K562 (cell line): Measurements from ENCODE around the gene SHANK3. TPM values are rescaled to one million over a fixed set of nuclear protein-coding genes. Genes with fewer than 3 reads are reported as not detected.

Experiments
- ATAC-seq: fragments of 200-7000 bp; cut with Tn5 transposase; 3 replicates; pipeline ENCODE4 v1.9.1; 2020; ENCODE audit warnings: moderate library complexity
- BruUV-seq: library from RNA; stranded (reverse); fragments of 400-500 nt; replicated peaks from 2 replicates; lab custom pipeline; 2021; lab: Mats Ljungman, UMichigan
- CTCF ChIA-PET: fragments of 300-600 bp; formaldehyde crosslinking; extraction: SDS; loops from one replicate; lab custom pipeline; 2021; ENCODE audit warnings: low intra/inter-chr PET ratio; lab: Yijun Ruan, JAX
- POLR2A ChIA-PET: fragments of 300-600, 350-650 bp; sonication (Branson Sonifier 250); formaldehyde crosslinking; extraction: SDS; loops from one replicate; lab custom pipeline; 2021; ENCODE audit warnings: antibody characterized with exemption, inconsistent platforms; lab: Yijun Ruan, JAX
- DNase-seq, 4 experiments: peaks; one replicate each; pipeline versions ENCODE4 v3.0.0 to v3.0.0-alpha.2; 2011 to 2018; ENCODE audit warnings: low spot score in 3 of 4, mixed read lengths in 3 of 4; ENCODE audit errors: extremely low read depth in 1 of 4
- FAIRE-seq: peaks from 2 replicates; lab custom pipeline; 2011; peaks lifted over from hg19 to GRCh38; lab: Jason Lieb, UNC
- H2AFZ ChIP-seq: 2 replicates; pipeline ENCODE4 v1.6.0; 2011; ENCODE audit warnings: low read depth, low read length, control low read depth, inconsistent platforms
- H3K27ac ChIP-seq: fragments of 200-600 bp; 3 replicates; pipeline ENCODE4 v1.8.0; 2011; ENCODE audit warnings: low read depth, mild to moderate bottlenecking, control low read depth, inconsistent platforms, low read length, moderate library complexity, mixed read lengths; ENCODE audit errors: extremely low read depth
- H3K27me3 ChIP-seq, 2 experiments: fragments of 300-600 bp in 1 of 2; 2 replicates in 1 of 2; 3 replicates in 1 of 2; pipeline versions ENCODE4 v1.6.0 to v1.8.0; 2011; ENCODE audit warnings: inconsistent platforms in 2 of 2, low read length in 2 of 2, mild to moderate bottlenecking in 1 of 2, mixed read lengths in 1 of 2, moderate library complexity in 1 of 2; ENCODE audit not compliant: control insufficient read depth in 2 of 2, insufficient read depth in 2 of 2
- H3K36me3 ChIP-seq: fragments of 300-600 bp; 3 replicates; pipeline ENCODE4 v1.8.0; 2011; ENCODE audit warnings: mild to moderate bottlenecking, low read length, inconsistent platforms; ENCODE audit not compliant: control insufficient read depth, insufficient read depth
- H3K4me1 ChIP-seq, 2 experiments: fragments of 200-600 bp in 1 of 2; replicated peaks in 1 of 2; 2 replicates in 1 of 2; 3 replicates in 1 of 2; pipeline versions ENCODE4 v1.5.1 to v1.8.0; 2011; ENCODE audit warnings: inconsistent platforms in 2 of 2, low read length in 2 of 2, mild to moderate bottlenecking in 1 of 2, mixed read lengths in 1 of 2, moderate library complexity in 1 of 2; ENCODE audit not compliant: control insufficient read depth in 2 of 2, insufficient read depth in 2 of 2
- H3K4me2 ChIP-seq: 2 replicates; pipeline ENCODE4 v1.6.1; 2011; ENCODE audit warnings: low read length, control low read depth, inconsistent platforms, mixed read lengths; ENCODE audit not compliant: insufficient read depth
- H3K4me3 ChIP-seq: fragments of 200-600 bp; sonication (generic), shearing (Covaris generic); 2 replicates; pipeline ENCODE4 v1.5.1; 2016; ENCODE audit warnings: control low read depth, inconsistent platforms
- H3K79me2 ChIP-seq: fragments of 200-600 bp; 3 replicates; pipeline ENCODE4 v1.8.0; 2011; ENCODE audit warnings: low read length, inconsistent platforms; ENCODE audit not compliant: control insufficient read depth, insufficient read depth
- H3K9ac ChIP-seq, 2 experiments: 2 replicates each; pipeline versions ENCODE4 v1.6.0 to v1.6.1; 2011; ENCODE audit warnings: low read depth in 2 of 2, low read length in 2 of 2, control low read depth in 1 of 2, inconsistent platforms in 1 of 2, mild to moderate bottlenecking in 1 of 2, mixed read lengths in 1 of 2; ENCODE audit not compliant: insufficient read depth in 1 of 2
- H3K9me1 ChIP-seq: one replicate; pipeline ENCODE4 v1.6.0; 2011; ENCODE audit warnings: inconsistent platforms, mild to moderate bottlenecking, low read length, moderate library complexity; ENCODE audit not compliant: control insufficient read depth, insufficient read depth
- H3K9me3 ChIP-seq: replicated peaks from 2 replicates; pipeline ENCODE4 v1.5.1; 2011; ENCODE audit warnings: low read depth, low read length, inconsistent platforms; ENCODE audit not compliant: control insufficient read depth, insufficient read depth
- H4K20me1 ChIP-seq: replicated peaks from 2 replicates; pipeline ENCODE4 v1.6.1; 2011; ENCODE audit warnings: low read length, inconsistent platforms, mixed read lengths; ENCODE audit not compliant: control insufficient read depth, insufficient read depth
- CC2D1A ChIP-seq: fragments of 450-650 bp; IDR thresholded peaks from 2 replicates; pipeline ENCODE4 v1.6.1; 2017; ENCODE audit warnings: mild to moderate bottlenecking
- DPF2 ChIP-seq: fragments of 450-650 bp; IDR thresholded peaks from 2 replicates; pipeline ENCODE4 v1.6.1; 2016
- HDAC1 ChIP-seq, 2 experiments: fragments of 450-650 bp; IDR thresholded peaks; 2 replicates each; pipeline ENCODE4 v1.6.1; 2016 to 2017; ENCODE audit warnings: inconsistent platforms in 1 of 2, mild to moderate bottlenecking in 1 of 2, moderate library complexity in 1 of 2
- LARP7 ChIP-seq: fragments of 450-650 bp; IDR thresholded peaks from 2 replicates; pipeline ENCODE4 v1.6.1; 2016
- MAX ChIP-seq: sonication (generic); formaldehyde crosslinking; IDR thresholded peaks from 2 replicates; pipeline ENCODE4 v1.9.0; 2022; ENCODE audit warnings: mild to moderate bottlenecking, missing genetic modification reagents
- MAZ ChIP-seq, 2 experiments: fragments of 450-650 bp in 1 of 2; sonication (generic) in 1 of 2; formaldehyde crosslinking; IDR thresholded peaks in 1 of 2; conservative IDR thresholded peaks in 1 of 2; 2 replicates each; pipeline versions ENCODE4 v1.4.0 to v1.5.0; 2020; ENCODE audit warnings: mild to moderate bottlenecking in 1 of 2, missing genetic modification reagents in 1 of 2
- MCM3 ChIP-seq: fragments of 450-650 bp; IDR thresholded peaks from 2 replicates; pipeline ENCODE4 v1.6.1; 2016
- MLLT1 ChIP-seq, 2 experiments: fragments of 450-650 bp; IDR thresholded peaks; 2 replicates each; pipeline ENCODE4 v1.6.1; 2016
- OTX1 ChIP-seq: fragments of 450-650 bp; formaldehyde crosslinking; IDR thresholded peaks from 2 replicates; pipeline ENCODE4 v1.4.0; 2022; ENCODE audit warnings: mild to moderate bottlenecking
- PHF20 ChIP-seq: fragments of 450-650 bp; IDR thresholded peaks from 2 replicates; pipeline ENCODE4 v1.6.1; 2018; ENCODE audit not compliant: partially characterized antibody
- SMARCA5 ChIP-seq: fragments of 450-650 bp; IDR thresholded peaks from 2 replicates; pipeline ENCODE4 v1.6.1; 2016
- TEAD1 ChIP-seq, 2 experiments: fragments of 450-650 bp in 1 of 2; sonication (generic) in 1 of 2; formaldehyde crosslinking; IDR thresholded peaks; 2 replicates each; pipeline versions ENCODE4 v1.4.0 to v1.8.0; 2020 to 2022; ENCODE audit warnings: mild to moderate bottlenecking in 2 of 2, missing genetic modification reagents in 1 of 2
- THRAP3 ChIP-seq: fragments of 450-650 bp; IDR thresholded peaks from 2 replicates; pipeline ENCODE4 v1.6.1; 2016; ENCODE audit warnings: mild to moderate bottlenecking, inconsistent platforms, borderline replicate concordance
- ZNF184 ChIP-seq: sonication (generic); formaldehyde crosslinking; IDR thresholded peaks from 2 replicates; pipeline ENCODE4 v1.5.0; 2020; ENCODE audit warnings: missing genetic modification reagents
- ZNF785 ChIP-seq: fragments of 250-450 bp; sonication (Bioruptor Pico); IDR thresholded peaks from 2 replicates; pipeline ENCODE4 v1.4.0; 2020; ENCODE audit warnings: mild to moderate bottlenecking
- WGBS: fragments of 100-300 bp; shearing (Covaris generic); methylation state at CpG from one replicate; pipeline ENCODE4 v1.1.6; 2016; ENCODE audit warnings: low coverage, mixed read lengths; ENCODE audit not compliant: insufficient coverage; ENCODE audit errors: missing lambda C conversion rate; 5-methylcytosine and 5-hydroxymethylcytosine counted together
- in situ Hi-C: fragments of 300-500 bp; cut with MboI; formaldehyde crosslinking; loops from 4 replicates; pipeline ENCODE4 v1.15.0; 2018; ENCODE audit warnings: inconsistent platforms, mixed read lengths
- intact Hi-C: fragments of 100-400 bp; cut with micrococcal nuclease; formaldehyde crosslinking; loops from 2 replicates; pipeline ENCODE4 v1.14.2; 2022
- polyA plus RNA-seq, 8 experiments: library from polyadenylated mRNA; depleted of rRNA in 4 of 8; stranded (reverse) in 5 of 8; unstranded in 3 of 8; fragments of >200 nt; fragmentation: Nextera tagmentation in 2 of 8; fragmentation: Illumina TruSeq in 1 of 8; extraction: Ambion mirVana in 2 of 8; extraction: Trizol in 1 of 8; gene quantifications; 2 replicates each; pipeline versions ENCODE4 v1.2.1 to v1.2.3, GENCODE V29; 2011 to 2014; ENCODE audit warnings: inconsistent platforms in 1 of 8, missing spikeins in 1 of 8
- total RNA-seq, 7 experiments: library from RNA; depleted of rRNA in 6 of 7; stranded (reverse); fragments of >200 nt in 6 of 7; fragmentation: Illumina TruSeq in 2 of 7; extraction: Trizol in 2 of 7; gene quantifications; 2 replicates each; pipeline versions ENCODE4 v1.2.1 to v1.2.3, GENCODE V29; 2011 to 2021; ENCODE audit warnings: low replicate concordance in 1 of 7

SHANK3 gene
- total and polyA plus RNA-seq, 9 of the 15 experiments (the other 6 are each of a cell fraction or from before 2014, with no cell fraction given) = 0.01 to 0.07 (median 0.03) TPM; not detected in 6

GRCh38 chr22:50628543-50629134 lies 44.0 kb upstream of the SHANK3 start:
- H3K9ac ChIP-seq = peak overlapping the region; percentile 64 to 88
- peak overlapping the region; percentile 76 for H3K4me3 ChIP-seq
- in situ Hi-C loops = no loop called here
- peaks cover 5 to 39% of the 10 kb centered on the region in 2 experiments; a peak in 4 of 5 replicates for H3K4me1 ChIP-seq
- H3K27ac ChIP-seq = peak overlapping the region; percentile 45; the same call in 2 of the 3 replicates
- H3K79me2 ChIP-seq = no peaks in the 10 kb centered on the region; the same call in 2 of the 3 replicates
- no peaks in the 10 kb centered on the region for H3K9me3 ChIP-seq
- no peaks in the 10 kb centered on the region; a peak in 1 of 5 replicates for H3K27me3 ChIP-seq
- no TSS peak for BruUV-seq
- no peaks in the 10 kb centered on the region for H3K9me1 ChIP-seq
- intact Hi-C loops = no loop called here
- no peaks in the 10 kb centered on the region for H4K20me1 ChIP-seq
- no peak for DNase-seq
- peak; percentile 84 for FAIRE-seq
- CTCF ChIA-PET = no interaction called here
- H2AFZ ChIP-seq = peak overlapping the region; percentile 89
- POLR2A ChIA-PET = interaction anchor here (0.8 to 1.0 kb wide), 2 partner anchors 14 to 16 kb away, joined by 3 read pairs; no protein-coding TSS in a partner anchor
- H3K36me3 ChIP-seq = no peaks in the 10 kb centered on the region
- peak overlapping the region; percentile 91 for H3K4me2 ChIP-seq
- WGBS = 22% methylated on average over 11 of the region's 16 CpGs
- no peak; the same call in 2 of the 3 replicates for ATAC-seq
- TF ChIP-seq TEAD1 (CRISPR knock-in tag; IDR thresholded peaks at IDR 0.05) (no peak), ZNF785 (no peak), PHF20 (peak; percentile 30), CC2D1A (0 out of 2 replicates have a peak, but pooled peaks have one; percentile 19), MAX (CRISPR knock-in tag) (peak; percentile 32; the same call in 1 of the 2 replicates), MCM3 (peak; percentile 54; the same call in 1 of the 2 replicates), DPF2 (peak; percentile 27; the same call in 1 of the 2 replicates), HDAC1 (IDR thresholded peaks at IDR 0.05) (peak in 1 of 2 experiments; percentile 59; a peak in 2 of 4 replicates), LARP7 (peak; percentile 94; the same call in 1 of the 2 replicates), ZNF184 (CRISPR knock-in tag) (no peak), MLLT1 (IDR thresholded peaks at IDR 0.05) (peak in 1 of 2 experiments; percentile 46; a peak in 1 of 4 replicates), MAZ (CRISPR knock-in tag; conservative IDR thresholded peaks at IDR 0.05 in 1 of 2, IDR thresholded peaks at IDR 0.05 in 1 of 2) (no peak), OTX1 (CRISPR knock-in tag) (peak; percentile 68; the same call in 1 of the 2 replicates), THRAP3 (0 out of 2 replicates have a peak, but pooled peaks have one; percentile 53), SMARCA5 (0 out of 2 replicates have a peak, but pooled peaks have one; percentile 54)
